AG04449 (cell line): Measurements from ENCODE around the gene CDC14B.

Experiments
- CTCF ChIA-PET: fragments of 350-600 bp; formaldehyde crosslinking; extraction: SDS; loops from one replicate; lab custom pipeline; 2021; ENCODE audit warnings: antibody characterized with exemption; lab: Yijun Ruan, JAX
- POLR2A ChIA-PET: fragments of 400-600, 350-600 bp; formaldehyde crosslinking; extraction: SDS; loops from one replicate; lab custom pipeline; 2020; ENCODE audit warnings: antibody characterized with exemption, inconsistent platforms; lab: Yijun Ruan, JAX
- DNase-seq: peaks from one replicate; pipeline ENCODE4 v3.0.0-alpha.2; 2010; ENCODE audit warnings: low read depth, low spot score
- H3K4me3 ChIP-seq: 2 replicates; pipeline ENCODE4 v1.5.1; 2011; ENCODE audit warnings: low read depth, mild to moderate bottlenecking, control low read depth, low read length
- CTCF ChIP-seq: IDR thresholded peaks from one replicate; pipeline ENCODE4 v1.5.1; 2011; ENCODE audit warnings: mild to moderate bottlenecking, moderate library complexity, low read length, control low read depth, inconsistent platforms; ENCODE audit not compliant: insufficient read depth; ENCODE audit errors: missing control alignments

Gene CDC14B

GRCh38 chr9:96502539-96503373 lies 116.9 kb downstream of the CDC14B start:
- DNase-seq: no peak
- ChIA-PET CTCF (no interaction called here), POLR2A (interaction anchor here (0.5 kb wide), 1 partner anchor 45 kb away, joined by 3 read pairs; no protein-coding TSS in a partner anchor)
- TF ChIP-seq CTCF: no peak
- H3K4me3 ChIP-seq: no peak overlapping the region

- ChIA-PET POLR2A (no interaction called here), CTCF (no interaction called here)
- no peak for DNase-seq
- no peak overlapping the region for H3K4me3 ChIP-seq
- TF ChIP-seq CTCF: no peak
Observed at GRCh38 chr9:96501633-96502538, 117.8 kb downstream of the CDC14B start.

- DNase-seq: peak; percentile 45
- TF ChIP-seq CTCF: no peak
- ChIA-PET POLR2A (no interaction called here), CTCF (no interaction called here)
- H3K4me3 ChIP-seq: no peak overlapping the region
Observed at GRCh38 chr9:96500696-96501632, 118.7 kb downstream of the CDC14B start.

- H3K4me3 ChIP-seq: no peak overlapping the region
- no peak for DNase-seq
- POLR2A ChIA-PET: no interaction called here
- CTCF ChIA-PET: no interaction called here
- no peak for TF ChIP-seq CTCF
Observed at GRCh38 chr9:96499257-96499656, 120.4 kb downstream of the CDC14B start.

- CTCF ChIA-PET: no interaction called here
- no peak for DNase-seq
- no peak for TF ChIP-seq CTCF
- POLR2A ChIA-PET: no interaction called here
- no peak overlapping the region for H3K4me3 ChIP-seq
Observed at GRCh38 chr9:96498796-96499195, 120.8 kb downstream of the CDC14B start.
